Measurements from ENCODE around the gene SKI.
"Not testable (repeated sequence)": the region's sequence is repeated elsewhere in the genome, so short reads cannot be mapped to it uniquely, and the experiment has no call there.

SKI gene

DNA sequence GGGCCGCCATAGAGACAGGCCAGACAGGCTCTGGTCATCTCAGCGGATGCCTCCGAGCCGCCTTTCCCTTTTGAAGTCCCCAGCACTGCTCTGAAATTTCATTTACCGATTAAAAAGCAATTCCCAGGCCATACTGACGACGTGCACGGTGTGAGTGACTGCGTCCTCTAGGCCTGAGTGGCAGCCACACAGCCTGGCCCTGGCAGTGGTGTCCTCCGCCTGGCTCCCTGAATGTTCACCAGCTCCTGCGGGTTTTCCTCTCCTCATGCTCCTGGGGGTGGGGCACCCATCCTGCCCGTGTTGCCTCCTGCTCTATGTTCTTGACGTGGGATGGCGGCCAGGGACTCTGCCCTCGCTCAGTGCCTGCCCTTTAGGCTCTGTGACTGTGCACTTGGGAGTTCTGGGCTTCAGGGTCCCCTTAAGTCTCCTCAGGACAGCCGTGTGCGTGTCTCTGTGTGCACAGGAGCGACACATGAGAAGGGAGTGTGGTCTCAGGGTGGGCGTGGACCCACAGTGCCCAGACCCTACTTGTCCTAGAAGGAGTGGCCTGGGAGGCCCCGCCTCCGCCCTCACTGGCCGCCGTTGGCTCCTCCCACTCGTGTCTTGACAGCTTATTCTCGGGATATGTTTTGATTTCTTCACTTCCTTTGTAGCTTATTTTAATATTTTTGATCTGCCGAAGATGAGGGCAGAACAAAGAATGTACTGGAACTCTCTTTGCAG, 3.6 kb downstream of the SKI start:
- DNase-seq, result peak; percentile 86

DNA sequence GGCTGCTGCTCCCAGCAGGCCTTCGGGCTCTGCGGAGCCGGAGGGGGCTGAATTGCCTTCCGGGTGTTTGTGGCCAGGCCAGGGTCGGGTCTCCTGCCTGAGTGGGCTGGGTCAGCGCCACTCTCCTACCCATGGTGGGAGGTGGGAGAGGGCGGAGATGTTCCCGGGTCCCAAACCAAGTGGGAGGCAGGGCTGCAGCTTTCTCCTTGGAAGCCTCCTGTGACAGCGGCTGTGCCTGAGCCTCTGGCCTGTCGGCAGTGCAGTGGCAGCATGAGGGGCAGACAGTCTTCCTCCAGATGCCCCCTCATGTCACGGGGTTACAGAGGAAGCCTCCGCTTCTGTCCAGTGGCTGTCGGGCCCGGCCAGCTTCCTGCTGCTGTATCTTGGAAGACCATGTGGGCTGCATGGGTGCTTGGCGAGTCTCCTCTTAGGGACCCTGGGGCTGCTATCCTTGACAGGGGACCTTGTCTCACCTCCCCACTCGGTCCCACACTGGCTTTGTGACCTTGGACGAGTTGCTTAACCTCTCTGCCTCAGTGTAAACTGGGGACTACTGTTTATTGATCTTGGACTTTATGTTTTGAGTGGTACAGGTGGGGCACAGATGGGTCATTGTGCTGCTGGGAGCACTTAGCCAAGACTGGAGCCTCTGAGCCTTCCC, 4.3 kb downstream of the SKI start:
- DNase-seq, result no peak

DNA sequence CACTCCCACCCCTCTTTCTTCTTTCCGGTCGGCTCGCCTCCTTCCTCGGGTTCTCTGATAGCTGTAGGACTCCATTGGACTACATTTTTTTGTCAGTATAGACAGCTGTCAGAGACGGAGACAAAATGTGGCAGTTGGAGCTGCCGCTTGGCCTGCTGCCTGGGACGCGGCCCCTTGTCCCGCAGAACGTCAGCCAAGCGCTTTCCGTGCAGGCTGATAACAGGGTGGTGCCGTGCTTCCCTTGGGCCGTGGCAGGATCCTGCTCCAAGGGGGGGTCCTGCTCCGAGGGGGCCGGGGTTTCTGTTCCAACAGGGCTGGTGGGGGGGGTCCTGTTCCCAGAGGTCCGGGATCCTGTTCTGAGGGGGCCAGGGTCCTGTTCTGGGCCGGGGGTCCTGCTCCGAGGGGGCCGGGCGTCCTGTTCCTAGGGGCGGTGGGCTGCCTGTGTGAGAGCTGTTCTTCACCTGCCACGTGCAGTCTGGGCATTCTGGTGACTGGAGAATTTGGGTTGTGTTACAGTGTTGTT, 4.9 kb downstream of the SKI start:
- no peak for DNase-seq

DNA sequence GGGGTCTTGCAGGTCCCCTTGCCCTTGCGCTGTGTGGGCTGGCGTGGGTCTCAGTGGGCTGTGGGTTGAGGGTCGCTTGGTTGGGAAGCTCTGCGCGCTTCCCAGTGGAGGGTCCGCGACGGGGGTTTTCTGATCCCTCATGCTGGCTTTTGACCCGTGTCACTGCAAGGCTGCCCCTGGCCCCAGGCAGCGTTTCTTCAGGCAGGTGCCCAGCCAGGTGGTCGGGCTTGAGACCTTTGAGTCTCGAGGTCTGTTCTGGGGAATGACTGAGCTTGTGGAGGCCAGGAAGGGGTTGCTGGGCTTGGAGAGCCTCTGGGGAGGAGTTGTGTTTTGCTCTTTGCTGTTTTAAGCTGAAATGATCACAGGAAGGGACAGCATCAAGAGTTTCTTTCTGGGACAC, 5.3 kb downstream of the SKI start:
- no peak for DNase-seq

DNA sequence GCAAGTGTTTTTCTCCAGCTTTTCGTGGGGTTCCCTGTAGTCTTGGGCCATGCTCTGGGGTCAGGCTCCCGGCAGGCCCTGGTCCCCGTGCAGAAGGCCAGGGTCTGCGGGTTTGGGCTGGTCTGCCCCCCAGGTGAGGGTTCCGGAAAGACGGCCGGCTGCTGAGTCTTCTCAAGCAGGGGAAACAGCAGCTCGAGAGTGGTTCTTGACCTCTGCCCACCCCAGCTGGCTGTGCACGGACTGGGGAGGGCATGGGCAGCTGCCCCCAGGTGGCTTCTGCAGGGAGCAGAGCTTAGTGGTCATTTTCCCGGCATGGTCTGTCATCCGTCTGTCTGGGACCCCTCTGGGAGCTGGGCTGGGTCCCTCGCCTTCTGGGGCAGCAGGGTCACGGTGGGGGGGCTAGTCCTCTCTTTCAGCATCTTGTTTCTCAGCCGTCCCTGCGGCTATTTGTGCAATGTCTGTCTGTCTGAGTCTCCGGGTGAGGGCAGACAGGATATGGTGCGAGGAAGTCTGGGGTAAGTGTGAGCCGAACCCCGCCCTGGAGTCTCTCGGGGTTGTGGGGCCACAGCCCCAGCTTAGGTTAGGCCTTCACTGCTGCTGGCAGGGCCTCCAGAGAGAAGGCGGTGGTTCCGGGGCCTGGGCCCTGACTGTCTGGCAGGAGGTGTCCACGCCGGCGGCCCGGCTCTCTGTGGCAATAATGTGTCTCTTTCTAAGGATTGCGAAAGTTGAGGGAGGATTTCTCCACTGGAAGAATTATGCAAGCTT, 6.1 kb downstream of the SKI start:
- peak; percentile 72 for DNase-seq

DNA sequence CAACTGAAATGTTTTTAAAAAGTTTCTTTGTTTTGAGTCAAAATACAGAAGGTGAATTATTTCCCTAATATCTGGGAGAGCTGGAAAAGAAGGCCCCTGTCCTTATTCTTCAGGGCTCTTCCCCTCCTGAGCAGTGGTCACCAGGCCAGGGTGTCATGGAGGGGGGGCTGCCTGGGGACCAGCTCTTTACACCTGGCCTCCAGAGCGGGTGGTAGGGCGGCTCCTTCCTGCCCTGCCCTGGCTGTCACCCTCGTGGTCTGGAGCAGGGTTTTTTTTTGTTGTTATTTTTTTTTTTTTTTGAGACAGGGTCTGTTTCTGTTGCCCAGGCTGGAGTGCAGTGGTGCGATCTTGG, 6.6 kb downstream of the SKI start:
- DNase-seq, result no peak

DNA sequence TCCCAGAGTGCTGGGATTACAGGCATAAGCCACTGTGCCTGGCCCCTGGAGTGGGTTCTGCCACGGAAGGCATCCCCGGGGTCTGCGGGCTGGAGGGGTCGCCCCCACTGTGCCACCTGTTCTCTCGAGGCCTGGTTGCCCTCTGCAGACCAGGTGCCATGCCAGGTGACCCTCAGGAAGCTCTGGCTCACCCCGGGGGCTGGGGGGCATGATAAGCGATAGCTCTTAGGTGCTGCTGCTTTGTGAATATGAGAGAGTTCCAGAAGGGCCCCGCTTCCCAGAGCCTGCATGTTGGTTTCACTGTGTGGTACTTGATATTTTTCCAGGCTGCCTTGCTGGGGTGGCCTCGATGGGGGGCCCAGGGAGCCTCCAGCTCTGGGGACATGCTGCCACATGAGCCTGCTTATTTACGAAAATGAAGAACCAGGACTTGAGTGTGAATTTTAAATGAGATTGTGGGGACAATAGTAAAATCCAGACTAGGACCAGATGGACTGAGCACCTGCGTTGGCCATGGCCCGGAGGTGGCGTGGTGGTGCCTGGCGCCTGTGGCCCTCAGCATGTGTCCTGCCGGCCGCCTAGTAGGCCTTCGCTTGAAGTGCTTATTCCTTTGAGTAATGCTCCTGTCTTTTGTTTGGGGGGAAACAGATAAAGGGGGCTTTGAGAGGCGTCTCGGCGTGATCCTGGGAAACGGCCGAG, 7.3 kb downstream of the SKI start:
- DNase-seq, result no peak

DNA sequence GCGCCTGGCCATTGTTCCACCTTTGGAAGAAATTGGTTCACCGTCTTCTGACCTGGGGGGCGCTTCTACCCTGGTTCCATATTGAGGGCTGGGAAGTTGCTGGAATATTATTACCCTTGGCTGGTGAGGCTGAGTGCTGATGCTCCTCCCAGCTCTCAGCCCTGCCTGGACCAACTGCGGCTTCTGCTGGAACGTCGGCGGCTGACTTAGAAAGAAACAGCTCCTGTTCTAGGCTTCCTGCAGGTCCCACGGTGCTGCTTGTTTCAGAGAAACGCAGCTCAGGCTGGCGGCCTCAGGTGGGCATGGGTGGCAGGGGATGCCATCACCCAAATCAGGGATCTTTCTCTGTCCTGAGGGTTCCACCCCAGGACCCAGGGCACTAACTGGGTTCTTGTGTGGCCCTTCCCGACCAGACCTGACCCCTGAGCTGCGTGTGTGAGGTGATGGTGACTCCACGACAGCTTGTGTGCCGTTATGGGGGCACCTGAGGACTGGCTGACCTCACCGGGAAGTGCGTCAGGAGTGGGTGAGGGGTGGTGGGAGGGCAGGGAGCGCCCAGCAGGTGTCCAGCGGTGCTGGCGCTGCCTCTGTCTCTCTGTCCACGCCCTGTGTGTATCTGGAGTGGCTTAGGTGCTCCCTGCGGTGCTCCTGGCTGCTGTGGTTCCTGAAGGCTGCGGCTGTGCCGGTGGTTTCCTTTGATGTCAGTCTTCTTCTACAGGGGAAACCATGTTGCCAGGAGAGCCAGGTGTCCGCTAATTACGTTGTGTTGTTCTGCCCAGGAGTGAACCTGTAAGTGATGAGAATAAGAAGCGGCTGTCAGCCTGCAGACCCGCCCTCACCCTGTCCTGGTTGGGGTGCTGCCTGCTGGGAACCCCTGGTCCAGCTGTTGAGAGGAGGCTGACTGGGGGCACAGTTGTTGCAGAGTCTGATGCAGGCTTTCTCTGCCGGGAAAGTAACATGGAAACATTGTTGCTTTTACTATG, 8.9 kb downstream of the SKI start:
- DNase-seq, result peak; percentile 55

DNA sequence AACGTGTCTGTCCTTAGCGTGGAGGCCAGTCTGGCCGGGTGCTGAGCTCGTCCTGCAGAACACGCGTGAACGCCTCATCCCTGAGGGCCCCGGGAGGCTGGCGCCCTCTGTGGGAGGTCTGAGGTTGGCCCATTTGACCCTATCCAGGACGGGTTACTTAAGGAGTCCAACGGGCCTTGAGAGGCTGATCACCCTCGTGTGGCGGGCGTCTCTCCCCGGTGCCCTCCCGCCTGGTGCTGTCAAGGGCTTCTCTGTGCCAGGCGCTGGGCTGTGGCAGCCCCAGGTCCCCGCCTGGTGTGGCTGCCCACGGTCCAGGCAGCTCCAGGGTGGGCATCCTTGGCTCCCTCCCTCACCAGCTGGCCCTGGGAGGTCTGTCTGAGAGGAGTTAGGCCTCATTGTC, 9.7 kb downstream of the SKI start:
- DNase-seq, result no peak

DNA sequence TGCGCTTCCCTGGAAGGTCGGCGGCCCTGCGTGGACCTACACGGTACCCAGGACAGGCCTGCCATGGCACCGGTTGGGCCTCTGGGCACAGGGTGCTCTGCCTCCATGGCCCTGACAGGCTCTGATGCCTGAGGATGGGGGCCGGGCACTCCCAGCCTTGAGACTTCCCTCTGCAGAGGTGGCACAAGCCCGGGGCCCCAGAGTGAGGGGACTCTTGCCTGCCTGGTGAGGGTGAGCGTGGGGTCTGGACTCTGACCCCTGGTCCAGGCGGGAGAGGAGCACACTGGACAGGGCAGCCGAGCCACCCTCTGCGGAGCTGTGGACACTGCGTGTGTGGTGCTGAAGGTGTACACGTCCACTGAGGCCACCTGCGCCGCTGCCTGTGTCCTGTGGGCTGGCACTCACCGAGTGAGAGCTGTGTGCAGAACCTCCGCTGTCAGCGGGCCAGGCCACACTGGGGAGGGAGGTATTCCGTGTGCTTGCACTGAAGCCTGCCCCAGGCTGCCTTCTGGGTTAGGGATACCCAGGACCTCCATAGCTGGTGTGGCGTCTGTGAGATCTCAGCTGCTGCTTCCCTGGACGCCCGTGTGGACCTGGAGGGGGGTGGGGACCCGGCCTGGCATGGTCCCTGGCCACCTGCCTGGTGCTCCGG, 10.4 kb downstream of the SKI start:
- DNase-seq, result no peak

DNA sequence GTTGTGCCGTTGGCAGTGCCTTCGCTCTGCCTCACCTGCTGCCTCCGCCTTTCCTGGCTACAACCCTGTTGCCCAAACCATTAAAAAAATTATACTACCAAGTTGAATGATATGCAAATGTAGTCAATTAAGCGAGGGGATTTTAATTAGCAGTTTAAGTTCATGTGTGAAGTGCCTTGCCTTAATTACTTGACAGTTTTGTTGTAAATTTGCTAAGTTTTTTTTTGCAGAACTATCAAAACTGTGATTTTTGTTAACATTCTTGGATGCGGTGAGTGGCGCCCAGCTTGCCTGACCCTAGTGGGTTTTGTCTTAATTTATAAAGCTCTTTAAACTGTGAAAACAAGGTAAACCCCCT, 10.9 kb downstream of the SKI start:
- DNase-seq, result no peak

DNA sequence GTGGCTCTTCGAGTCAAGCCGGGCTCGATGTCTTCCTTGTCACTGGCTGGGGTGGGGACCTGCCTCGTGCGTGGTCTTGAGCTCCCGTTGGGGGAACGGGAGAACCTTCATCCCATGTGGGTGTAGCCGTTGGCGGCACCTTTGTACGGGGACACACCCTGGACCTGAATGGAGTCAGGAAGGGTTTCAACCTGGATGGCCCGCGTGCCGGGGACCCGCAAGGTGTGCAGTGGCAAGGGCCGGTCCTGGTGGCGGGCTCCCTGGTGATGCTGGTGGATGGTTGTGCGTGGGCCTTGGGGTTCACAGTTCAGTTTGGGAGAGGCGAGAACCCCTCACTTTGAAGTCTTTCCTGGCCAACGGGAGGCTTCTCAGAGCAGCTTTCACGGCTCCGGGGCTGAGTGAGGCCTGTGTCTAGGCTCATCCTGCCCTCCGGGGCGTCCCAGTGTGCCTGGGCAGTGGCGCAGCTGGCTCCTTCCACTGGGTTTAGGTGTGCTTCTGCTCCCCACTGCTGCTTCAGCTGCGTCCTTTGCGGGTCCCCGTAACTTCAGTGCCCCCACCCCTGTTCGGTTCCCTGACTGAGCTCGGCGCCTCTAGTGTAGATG, 11.4 kb downstream of the SKI start:
- no peak for DNase-seq

DNA sequence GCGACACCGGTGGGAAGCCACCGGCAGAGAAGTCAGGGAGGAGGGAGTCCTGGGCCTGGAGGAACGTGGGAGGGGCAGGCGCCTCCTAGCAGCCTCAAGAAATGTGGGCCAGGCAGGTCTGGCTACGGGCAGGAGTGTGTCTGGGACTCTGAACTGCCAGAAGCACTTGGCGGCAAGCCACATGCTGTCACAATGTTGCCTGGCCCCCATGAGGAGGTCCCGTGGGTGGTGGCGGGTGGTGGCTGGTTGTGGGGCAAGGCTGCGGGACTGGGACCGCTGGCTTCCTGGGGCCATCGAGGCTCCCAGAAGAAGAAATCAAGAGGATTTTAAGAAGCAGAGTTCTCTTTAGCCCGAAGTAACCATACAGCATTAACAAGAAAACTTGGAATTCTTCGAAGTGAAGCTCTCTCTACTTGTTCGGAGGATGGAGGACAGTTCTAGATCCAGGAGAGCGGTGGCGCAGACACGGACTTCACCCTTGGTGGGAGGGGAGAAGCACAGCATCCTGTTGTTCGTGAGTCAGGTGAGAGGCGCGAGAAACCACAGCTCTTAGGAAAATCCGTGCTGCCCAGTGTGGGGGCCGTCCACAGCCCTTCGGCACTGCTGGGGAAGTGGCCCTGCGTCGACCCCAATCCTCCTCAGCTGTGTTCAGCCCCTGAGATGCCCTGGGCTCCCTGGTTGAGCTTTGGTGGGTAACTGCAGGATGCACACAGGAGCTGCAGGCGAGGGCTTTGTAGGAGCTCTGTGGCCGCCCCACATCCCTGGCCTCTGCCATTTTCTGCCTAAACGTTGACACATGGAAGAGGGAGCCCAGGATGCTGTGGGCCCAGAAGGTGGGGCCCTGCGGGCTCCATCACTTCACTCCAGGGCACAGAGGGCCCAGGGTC, 12.4 kb downstream of the SKI start:
- DNase-seq, result peak; percentile 63

DNA sequence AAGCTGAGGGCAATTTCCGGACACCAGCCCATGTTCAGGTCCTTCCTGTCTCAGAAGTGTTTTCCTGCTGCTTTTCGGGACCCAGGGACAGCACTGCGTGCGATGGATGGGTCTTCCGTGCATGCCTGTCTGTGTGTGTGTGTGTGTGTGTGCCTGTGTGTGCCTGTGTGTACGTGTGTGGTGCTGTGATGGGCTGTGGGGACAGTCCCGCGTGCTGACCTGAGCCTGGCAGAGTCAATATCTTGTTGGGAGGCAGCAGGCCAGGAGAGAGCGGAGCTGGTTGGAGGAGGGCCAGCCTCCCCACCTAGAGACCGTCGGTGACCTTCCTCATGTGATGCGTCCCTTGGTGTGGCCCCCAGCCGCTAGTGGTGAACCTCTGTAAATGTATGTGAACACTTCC, 13.7 kb downstream of the SKI start:
- DNase-seq, result no peak

DNA sequence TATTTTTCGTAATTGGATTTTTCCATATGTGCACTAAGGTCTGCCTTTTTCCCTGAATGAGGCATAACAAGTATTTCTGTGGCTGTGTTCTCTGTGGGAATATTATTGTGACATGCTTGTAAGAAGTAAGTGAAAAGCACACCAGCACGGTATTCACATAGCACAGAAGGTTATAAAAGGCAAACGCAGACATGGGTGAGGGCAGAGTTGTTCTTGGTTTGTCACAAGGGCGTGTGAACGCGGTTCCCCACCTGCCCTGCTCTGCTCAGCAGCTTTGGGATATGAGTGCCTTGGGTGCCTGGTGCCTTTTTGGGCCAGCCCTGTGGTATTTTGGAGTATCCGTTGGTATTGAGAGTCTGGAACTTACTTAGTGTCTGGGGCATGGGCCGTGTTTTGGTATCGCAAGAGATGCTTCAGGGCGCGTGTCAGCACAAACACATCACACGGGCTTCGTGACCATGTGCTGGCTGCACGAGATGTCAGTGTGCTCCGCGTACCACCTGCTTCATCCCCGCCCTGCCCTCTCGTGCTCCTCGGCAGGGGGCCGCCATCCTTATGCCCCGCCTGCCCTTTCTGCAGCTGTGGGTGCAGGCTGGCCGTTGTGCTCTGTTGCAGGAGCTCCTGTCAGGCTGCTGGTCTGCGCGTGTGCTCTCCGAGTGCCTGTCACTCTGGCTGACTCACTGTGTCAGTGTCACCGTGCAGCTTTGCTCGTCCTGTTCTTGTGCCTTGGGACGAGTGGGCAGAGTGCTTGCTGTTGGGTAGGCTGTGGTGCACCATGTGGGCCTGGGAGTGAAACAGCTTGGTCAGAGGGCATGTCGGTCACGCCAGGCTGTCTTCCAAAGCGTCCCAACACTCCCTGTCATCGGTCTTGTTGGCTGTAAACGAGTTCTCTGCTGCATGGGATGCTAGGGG, 15.0 kb downstream of the SKI start:
- no peak for DNase-seq

DNA sequence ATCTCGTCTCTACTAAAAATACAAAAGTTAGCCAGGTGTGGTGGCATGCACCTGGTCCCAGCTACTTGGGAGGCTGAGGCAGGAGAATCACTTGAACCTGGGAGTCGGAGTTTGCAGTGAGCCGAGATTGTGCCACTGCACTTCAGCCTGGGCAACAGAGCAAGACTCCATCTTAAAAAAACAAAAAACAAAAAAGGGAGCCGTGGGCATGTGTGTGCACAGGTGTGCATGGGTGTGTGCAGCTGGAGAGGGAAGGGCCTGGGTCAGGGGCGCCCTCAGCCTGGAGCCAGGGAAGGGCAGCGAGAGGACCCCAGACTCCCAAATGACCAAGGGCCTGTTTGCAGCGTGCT, 18.9 kb downstream of the SKI start:
- DNase-seq, result not testable (repeated sequence)

DNA sequence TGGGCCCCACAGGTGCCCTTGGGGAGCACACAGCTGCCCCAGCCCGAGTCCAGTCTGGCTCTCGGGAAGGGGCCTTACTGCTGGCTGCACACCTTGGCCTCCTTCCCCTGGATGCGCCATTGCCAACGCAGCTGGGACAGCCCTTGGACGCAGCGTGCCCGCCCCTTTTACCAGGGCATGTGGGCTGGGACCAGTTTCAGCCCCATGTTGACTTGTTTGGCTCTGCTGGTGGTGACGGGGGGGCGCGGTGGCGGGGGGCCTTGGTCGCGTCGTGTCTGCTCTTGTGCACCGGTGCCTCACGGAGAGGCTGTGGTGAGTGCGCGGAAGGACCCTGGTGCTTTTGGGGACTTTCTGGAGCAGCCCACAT, 19.6 kb downstream of the SKI start:
- no peak for DNase-seq

DNA sequence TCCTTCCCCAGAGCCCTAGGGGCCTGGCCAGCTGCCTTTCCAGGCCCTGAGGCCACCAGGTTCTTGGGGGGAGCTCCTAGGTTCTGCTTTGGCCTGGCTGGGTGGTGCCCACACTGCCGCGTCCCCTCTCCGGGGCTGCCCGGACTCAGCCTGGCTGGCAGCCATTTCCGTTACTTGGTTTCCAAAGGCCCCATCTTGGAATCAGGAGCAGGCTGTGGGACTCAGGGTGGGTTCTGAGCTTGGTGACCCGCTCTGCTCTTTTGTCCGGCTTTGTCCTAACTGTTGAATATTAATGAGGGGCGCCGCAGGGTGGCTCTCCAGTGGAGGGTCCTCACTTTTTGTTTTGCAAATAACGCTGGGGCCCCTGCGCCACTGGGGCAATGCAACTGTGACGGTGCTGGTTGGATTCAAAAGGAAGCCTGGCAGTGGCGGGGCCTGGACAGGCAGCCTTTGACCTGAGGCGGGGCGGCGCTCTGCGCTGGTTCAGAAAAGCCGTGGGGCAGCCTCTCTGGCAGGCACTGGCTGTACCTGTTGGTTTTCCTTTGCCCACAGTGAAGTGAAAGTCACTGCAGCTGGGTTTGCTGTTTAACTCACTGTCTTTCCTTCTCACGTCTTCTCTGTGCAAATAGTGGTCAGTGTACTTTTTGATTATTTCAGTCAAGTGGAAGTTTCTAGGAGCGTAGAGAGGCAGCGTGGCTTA, 20.2 kb downstream of the SKI start:
- no peak for DNase-seq
